K562 (cell line): ENCODE results near the gene ASIC3. TPM values are rescaled to one million over a fixed set of nuclear protein-coding genes. Genes with fewer than 3 reads are reported as not detected.

Source experiments
- BDP1 ChIP-seq: IDR thresholded peaks from 3 replicates; pipeline ENCODE4 v1.6.1; 2011; ENCODE audit not compliant: insufficient read length, insufficient read depth
- CEBPG ChIP-seq, 3 experiments: fragments of 200-800 bp in 1 of 3; sonication (Bioruptor generic) in 1 of 3; sonication (generic) in 1 of 3; formaldehyde crosslinking in 1 of 3; IDR thresholded peaks in 2 of 3; conservative IDR thresholded peaks in 1 of 3; 2 replicates each; pipeline versions ENCODE4 v1.6.1 to v1.8.0; 2016 to 2022; ENCODE audit warnings: missing compliant biosample characterization in 2 of 3, missing genetic modification characterization in 2 of 3, mild to moderate bottlenecking in 1 of 3, missing genetic modification reagents in 1 of 3
- E4F1 ChIP-seq: fragments of 250-450 bp; sonication (Bioruptor Pico); IDR thresholded peaks from 2 replicates; pipeline ENCODE4 v1.5.0; 2021; ENCODE audit warnings: mild to moderate bottlenecking, borderline replicate concordance
- FOXK2 ChIP-seq, 2 experiments: fragments of 450-650 bp; IDR thresholded peaks in 1 of 2; conservative IDR thresholded peaks in 1 of 2; 2 replicates each; pipeline ENCODE4 v1.6.1; 2016; ENCODE audit warnings: low read depth in 2 of 2, mild to moderate bottlenecking in 1 of 2
- MEF2D ChIP-seq: conservative IDR thresholded peaks from 2 replicates; pipeline ENCODE4 v1.6.1; 2016; ENCODE audit warnings: low read depth, missing genetic modification characterization, missing compliant biosample characterization
- RBBP5 ChIP-seq: fragments of 200-600 bp; sonication (generic); IDR thresholded peaks from 2 replicates; pipeline ENCODE4 v1.6.1; 2012; ENCODE audit warnings: borderline replicate concordance, mild to moderate bottlenecking, low read length, control low read depth, inconsistent platforms; ENCODE audit not compliant: insufficient read depth, poor library complexity, severe bottlenecking
- USF2 ChIP-seq: sonication (generic); formaldehyde crosslinking; IDR thresholded peaks from 2 replicates; pipeline ENCODE4 v1.5.0; 2020; ENCODE audit warnings: missing genetic modification reagents
- ZKSCAN3 ChIP-seq: fragments of 250-450 bp; sonication (Bioruptor Pico); IDR thresholded peaks from 2 replicates; pipeline ENCODE4 v1.4.0; 2020
- ZNF224 ChIP-seq: sonication (generic); formaldehyde crosslinking; IDR thresholded peaks from 2 replicates; pipeline ENCODE4 v1.8.0; 2022; ENCODE audit warnings: mild to moderate bottlenecking, missing genetic modification reagents
- ZNF518B ChIP-seq: fragments of 250-450 bp; sonication (Bioruptor Pico); IDR thresholded peaks from 2 replicates; pipeline ENCODE4 v1.5.0; 2021; ENCODE audit warnings: mild to moderate bottlenecking, moderate library complexity
- polyA plus RNA-seq, 8 experiments: library from polyadenylated mRNA; depleted of rRNA in 4 of 8; stranded (reverse) in 5 of 8; unstranded in 3 of 8; fragments of >200 nt; fragmentation: Nextera tagmentation in 2 of 8; fragmentation: Illumina TruSeq in 1 of 8; extraction: Ambion mirVana in 2 of 8; extraction: Trizol in 1 of 8; gene quantifications; 2 replicates each; pipeline versions ENCODE4 v1.2.1 to v1.2.3, GENCODE V29; 2011 to 2014; ENCODE audit warnings: inconsistent platforms in 1 of 8, missing spikeins in 1 of 8
- total RNA-seq, 7 experiments: library from RNA; depleted of rRNA in 6 of 7; stranded (reverse); fragments of >200 nt in 6 of 7; fragmentation: Illumina TruSeq in 2 of 7; extraction: Trizol in 2 of 7; gene quantifications; 2 replicates each; pipeline versions ENCODE4 v1.2.1 to v1.2.3, GENCODE V29; 2011 to 2021; ENCODE audit warnings: low replicate concordance in 1 of 7

ASIC3 gene
- total and polyA plus RNA-seq, 9 of the 15 experiments (the other 6 are each of a cell fraction or from before 2014, with no cell fraction given): 0.11 to 5.0 (median 0.87) TPM

GRCh38 chr7:151017370-151017952 is 30.9 kb upstream of the ASIC3 start (continued):
- no peak for TF ChIP-seq ZNF518B
- no peak for TF ChIP-seq RBBP5
- TF ChIP-seq CEBPG (CRISPR knock-in tag; IDR thresholded peaks at IDR 0.05): 0 out of 2 replicates have a peak, but pooled peaks have one; percentile 5
- no peak for TF ChIP-seq CEBPG (tag; conservative IDR thresholded peaks at IDR 0.05 in 1 of 2, IDR thresholded peaks at IDR 0.05 in 1 of 2)
- TF ChIP-seq ZKSCAN3 (CRISPR knock-in tag): no peak
- no peak for TF ChIP-seq USF2 (CRISPR knock-in tag)
- no peak for TF ChIP-seq BDP1
- no peak for TF ChIP-seq E4F1 (CRISPR knock-in tag)
- TF ChIP-seq MEF2D: no peak
- no peak for TF ChIP-seq ZNF224
- no peak; a peak in 1 of 4 replicates for TF ChIP-seq FOXK2 (conservative IDR thresholded peaks at IDR 0.05 in 1 of 2, IDR thresholded peaks at IDR 0.05 in 1 of 2; ENCODE audit: low read depth in 2 of 2)
